GM21529 (cell line): ENCODE results near the gene SIK2.

Source experiments
- ATAC-seq: cut with Tn5 transposase; IDR thresholded peaks from one replicate; pipeline ENCODE4 v1.9.1; 2021; ENCODE audit not compliant: unreplicated experiment

SIK2 gene

DNA sequence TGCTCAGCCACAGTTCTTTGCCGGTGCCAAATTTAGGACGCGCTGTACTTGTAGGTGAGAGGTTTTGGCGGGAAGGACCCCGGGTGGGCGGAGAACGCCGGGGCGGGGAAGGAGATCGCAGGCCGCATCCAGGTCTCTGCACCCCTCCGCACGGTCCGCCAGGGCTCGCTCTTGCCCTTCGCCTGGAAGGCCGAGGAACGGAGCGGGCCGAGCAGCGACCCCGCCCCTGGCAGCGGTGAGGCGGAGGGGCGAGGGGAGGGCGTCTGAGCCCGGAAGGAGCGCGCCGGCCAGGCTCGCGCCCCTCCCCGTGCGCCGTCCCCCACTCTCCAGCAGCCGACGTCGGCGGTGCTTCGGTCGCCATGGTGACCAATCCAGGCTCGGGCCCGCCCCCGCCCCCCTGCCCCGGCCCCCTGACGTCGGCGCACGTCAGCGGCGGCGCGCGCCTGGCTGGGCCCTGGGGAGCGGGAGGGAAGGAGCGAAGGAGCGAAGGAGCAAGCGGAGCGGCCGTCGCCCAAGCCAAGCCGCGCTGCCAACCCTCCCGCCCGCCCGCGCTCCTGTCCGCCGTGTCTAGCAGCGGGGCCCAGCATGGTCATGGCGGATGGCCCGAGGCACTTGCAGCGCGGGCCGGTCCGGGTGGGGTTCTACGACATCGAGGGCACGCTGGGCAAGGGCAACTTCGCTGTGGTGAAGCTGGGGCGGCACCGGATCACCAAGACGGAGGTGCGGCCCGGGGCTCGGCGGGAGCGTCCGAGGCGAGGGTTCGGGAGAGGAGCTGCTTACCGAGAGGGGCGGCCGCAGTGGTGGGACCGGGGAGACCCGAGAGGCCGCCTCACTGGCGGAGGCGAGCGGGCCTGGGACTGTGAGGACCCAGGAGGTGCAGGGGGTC, at the start of gene SIK2:
Gene SIK2, plus strand, starts transcription at position 471 of the 886 bp plus-strand sequence. Its CDS starts 115 bp downstream, at position 586.
- ATAC-seq = peak; percentile 86

DNA sequence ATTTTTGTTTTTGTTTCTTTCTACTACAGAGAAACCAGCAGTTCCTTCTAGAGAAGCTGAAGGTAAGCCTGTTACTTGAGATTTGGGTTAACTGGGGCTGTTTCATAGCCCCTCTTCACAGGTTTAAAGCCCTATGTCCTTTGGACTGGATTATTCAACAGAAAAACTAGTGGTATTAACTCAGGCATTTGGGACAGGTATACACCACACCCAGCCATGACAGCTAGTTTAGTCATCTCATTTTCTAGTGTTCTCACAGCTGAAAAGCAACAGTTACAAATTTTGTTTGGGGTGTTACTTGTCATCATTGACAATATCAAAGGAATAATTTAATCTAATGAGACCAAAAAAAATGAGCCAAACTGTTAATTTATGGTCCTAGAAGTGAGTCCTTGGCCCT, 47.7 kb upstream of the SIK2 start:
- ATAC-seq = no peak

DNA sequence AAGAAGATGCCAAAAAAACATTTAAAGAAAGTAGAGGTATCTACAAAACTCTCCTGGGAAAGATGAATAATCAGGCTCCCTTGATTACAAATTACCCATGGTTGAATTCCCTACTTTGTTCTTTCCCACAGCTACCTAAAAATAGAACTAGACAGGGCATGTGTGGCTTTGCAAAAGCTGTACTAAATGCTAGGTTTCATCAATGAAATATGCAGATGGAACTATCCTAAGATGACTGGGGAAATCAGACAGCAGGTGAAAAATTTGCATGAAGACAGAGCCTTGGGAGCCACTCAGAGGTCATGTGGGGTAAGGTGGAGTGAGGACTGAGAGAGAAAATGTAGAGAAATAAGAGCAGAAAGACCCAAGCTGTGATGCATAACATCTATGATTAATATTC, 47.0 kb upstream of the SIK2 start:
- no peak for ATAC-seq

- no peak for ATAC-seq
Observed at GRCh38 chr11:111557425-111558111, 44.7 kb upstream of the SIK2 start.

DNA sequence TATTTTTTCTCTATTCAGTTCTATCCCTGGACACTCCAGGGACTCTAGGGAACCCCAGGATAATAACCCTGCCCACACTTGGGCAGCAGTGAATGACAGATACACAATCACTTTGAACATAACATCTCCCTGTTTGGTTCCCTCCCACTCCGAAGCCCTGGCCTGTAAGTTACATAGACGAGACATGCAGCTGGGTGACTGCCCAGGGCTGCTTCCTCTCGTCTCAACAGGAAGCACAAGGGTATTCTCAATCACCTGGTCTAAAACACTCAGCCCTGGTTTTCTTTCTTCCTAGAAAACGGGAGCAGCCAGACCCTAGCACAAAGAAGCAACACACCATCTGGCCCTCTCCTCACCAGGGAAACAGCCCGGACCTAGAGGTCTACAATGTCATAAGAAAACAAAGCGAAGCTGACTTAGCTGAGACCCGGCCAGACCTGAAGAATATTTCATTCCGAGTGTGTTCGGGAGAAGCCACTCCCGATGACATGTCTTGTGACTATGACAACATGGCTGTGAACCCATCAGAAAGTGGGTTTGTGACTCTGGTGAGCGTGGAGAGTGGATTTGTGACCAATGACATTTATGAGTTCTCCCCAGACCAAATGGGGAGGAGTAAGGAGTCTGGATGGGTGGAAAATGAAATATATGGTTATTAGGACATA, 42.3 kb upstream of the SIK2 start:
- ATAC-seq = no peak

DNA sequence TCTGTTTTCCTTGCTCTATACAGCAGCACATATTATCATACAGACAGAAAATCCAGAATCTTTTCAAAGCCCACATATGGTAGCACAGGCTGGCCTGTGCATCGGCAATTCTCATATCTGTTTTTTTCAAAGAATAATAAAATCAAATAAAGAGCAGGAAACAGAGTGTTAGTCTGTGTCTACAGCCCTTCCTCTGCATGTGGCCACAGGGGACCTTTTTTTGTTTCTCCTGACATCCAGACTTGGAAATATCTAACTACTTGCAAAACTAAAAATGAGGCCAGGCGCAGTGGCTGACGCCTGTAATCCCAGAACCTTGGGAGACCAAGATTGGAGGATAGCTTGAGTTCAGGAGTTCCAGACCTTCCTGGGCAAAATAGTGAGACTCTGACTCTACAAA, 41.4 kb upstream of the SIK2 start:
- ATAC-seq = no peak

GRCh38 chr11:111561306-111561705, 40.9 kb upstream of the SIK2 start:
- ATAC-seq = no peak

DNA sequence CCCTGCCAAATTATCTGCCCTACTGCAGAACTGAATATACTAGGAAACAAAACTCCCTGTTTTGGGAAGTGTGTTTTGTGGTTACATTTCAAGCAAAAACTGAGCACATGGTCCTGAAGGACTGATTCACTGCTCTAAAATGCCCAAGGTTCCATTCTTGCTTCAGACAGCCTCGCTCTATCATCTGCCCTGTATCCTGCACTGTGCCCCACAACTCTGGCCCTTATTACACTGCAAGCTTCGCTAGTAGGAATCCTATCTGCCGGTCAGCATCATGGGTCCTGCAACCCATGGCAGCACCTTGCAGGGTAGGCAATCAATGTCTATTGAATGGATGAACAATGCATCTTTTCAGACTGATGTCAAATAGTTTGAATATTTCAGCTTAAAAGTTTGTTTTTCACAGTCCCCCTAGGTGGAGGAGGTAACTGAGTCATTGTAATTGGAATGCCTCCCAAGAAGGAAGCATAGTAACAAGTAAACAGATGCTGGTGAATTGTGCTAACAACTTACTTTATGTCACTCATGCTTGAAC, 40.4 kb upstream of the SIK2 start:
- ATAC-seq = no peak

- ATAC-seq = no peak
Observed at GRCh38 chr11:111562692-111563389, 39.4 kb upstream of the SIK2 start.

DNA sequence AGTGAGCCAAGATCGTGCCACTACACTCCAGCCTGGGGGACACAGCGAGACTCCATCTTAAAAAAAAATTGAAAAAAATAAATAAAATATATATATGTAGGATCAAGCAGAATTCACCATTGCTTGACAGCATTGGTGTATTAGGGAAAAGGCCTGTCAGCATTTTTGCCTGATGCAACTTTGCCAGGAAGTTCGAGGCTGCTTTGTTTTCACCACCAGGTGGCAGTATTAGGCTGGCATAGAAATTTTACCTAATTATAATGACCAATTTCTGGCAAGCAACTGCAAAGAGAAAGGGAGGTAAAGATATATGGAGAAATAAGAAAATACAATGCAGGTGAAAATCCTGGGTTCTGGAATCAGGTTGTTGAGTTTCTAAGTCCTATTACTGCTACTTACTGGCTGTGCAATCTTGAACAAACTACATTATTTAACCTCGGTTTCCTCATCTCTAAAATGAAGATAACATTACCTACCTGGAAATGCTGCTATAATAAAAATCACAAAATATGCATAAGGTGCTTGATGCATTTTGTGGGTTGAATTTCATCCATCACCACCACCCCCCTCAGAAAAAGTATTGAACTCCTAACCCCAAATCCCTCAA, 37.0 kb upstream of the SIK2 start:
- ATAC-seq = no peak

DNA sequence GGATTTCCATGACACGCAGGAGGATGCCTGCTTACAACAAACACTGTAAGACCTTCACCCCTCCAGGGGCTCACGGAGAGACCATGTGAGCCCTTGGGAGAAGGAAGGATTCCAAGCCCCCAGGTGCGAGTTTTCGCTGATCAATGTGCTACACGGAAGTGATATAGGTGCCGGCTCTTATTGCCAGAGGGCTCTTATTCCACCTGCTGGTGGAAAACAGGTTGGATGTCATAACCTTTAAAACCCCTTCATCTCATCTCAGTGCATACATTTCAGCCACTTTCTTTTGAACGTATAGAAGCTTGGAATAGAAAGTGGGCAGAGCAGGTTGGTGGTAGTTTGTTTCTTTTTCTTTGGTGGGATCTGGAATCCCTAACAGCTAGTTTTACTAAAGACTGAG, 35.9 kb upstream of the SIK2 start:
- ATAC-seq = no peak

GRCh38 chr11:111569476-111569875, 32.8 kb upstream of the SIK2 start:
- no peak for ATAC-seq

- ATAC-seq = no peak
Observed at GRCh38 chr11:111570796-111571195, 31.5 kb upstream of the SIK2 start.

DNA sequence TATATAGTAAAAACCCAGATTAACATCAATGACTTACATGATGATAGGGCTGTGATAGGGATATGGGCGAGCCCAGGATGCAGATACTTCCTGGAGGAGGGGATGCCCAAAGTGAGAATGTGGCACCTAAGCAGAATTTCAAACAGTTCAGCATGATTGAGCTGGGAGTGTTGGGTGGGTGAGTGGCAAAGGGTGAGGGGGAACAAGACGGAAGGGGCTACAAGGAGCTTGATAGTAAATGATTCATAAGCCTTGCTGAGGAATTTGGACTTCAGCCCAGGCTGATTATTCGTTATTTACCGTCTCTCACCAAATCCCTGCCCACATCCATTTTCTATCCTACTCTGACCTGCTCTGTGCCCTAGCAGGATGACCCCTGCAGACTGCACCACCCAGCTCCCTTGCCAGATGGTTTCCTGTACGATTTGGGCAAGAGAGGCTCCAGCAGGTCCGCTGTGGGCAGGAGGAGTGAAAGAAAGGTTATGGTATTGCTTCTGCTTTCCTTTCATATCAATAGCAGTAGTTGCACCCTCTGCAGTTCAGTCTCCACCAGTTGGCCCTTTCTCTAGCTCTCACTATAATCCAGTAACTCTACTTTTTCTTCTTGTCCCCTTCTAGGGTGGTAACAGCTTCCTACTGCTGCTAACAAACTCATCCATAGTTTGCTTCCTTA, 30.3 kb upstream of the SIK2 start:
- ATAC-seq = no peak

DNA sequence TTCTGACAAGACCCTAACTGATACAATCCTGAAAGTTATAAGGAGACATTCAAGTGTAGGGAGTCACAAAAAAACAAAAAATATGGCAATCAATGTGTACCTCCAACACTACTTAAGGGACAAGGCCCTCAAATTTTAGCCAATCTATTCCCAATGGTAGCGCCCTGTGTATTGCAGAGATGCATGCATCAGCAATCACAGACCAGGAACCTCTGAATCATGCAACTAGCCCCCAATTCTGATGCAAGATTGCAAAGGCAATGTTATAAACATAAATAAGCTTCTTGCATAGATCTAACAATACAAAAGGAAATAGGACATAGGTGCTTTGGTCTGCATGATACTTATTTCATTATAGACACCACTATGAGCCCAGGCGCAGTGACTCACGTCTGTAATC, 29.7 kb upstream of the SIK2 start:
- no peak for ATAC-seq

- ATAC-seq = no peak
Observed at GRCh38 chr11:111573821-111574249, 28.4 kb upstream of the SIK2 start.

DNA sequence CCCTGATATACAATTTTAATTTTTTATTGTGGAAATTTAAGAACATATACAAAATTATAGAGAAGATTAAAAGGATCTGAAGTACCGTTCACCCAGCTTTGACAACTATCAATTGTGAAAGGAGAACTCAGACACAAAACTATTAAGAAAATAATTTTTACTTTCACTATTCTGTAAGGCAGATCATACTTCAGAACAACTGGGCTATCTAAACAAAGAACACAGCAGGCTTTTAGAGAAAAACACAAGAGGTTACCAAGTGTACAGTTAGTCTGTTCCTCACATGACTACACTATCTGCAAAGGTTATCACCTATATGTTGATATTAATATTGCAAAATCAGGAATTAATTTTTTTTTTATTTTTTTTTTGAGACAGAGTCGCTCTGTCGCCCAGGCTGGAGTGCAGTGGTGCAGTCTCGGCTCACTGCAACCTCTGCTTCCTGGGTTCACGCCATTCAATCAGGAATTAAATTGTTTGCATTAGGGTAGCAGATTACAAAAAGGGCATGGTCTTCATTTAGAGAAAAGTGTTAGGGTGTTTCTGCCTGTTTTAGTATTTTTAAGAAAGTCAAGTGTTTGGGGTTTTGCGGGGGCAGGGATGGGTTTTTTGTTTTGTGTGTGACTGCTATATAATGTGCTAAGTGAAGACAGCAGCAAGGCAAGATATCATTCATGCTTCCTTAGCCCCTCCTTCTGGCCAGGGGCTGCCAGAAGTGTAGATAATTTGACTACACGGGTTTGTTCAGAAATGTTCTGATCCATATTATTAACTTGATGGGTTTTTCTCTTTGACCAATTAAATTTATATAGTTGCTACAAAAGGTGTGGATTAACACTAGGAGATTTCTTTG, 27.6 kb upstream of the SIK2 start:
- no peak for ATAC-seq

- ATAC-seq = no peak
Observed at GRCh38 chr11:111575740-111576139, 26.5 kb upstream of the SIK2 start.

GRCh38 chr11:111577821-111578220, 24.4 kb upstream of the SIK2 start:
- no peak for ATAC-seq
